Measurements from ENCODE around the gene SNAPC5. TPM values are rescaled to one million over a fixed set of nuclear protein-coding genes. Genes with fewer than 3 reads are reported as not detected.

The SNAPC5 gene
- total and polyA plus RNA-seq, 2 of the 13 experiments (the other 11 are each of a cell fraction or from before 2014, with no cell fraction given) = 14.8 to 36.2 TPM

DNA sequence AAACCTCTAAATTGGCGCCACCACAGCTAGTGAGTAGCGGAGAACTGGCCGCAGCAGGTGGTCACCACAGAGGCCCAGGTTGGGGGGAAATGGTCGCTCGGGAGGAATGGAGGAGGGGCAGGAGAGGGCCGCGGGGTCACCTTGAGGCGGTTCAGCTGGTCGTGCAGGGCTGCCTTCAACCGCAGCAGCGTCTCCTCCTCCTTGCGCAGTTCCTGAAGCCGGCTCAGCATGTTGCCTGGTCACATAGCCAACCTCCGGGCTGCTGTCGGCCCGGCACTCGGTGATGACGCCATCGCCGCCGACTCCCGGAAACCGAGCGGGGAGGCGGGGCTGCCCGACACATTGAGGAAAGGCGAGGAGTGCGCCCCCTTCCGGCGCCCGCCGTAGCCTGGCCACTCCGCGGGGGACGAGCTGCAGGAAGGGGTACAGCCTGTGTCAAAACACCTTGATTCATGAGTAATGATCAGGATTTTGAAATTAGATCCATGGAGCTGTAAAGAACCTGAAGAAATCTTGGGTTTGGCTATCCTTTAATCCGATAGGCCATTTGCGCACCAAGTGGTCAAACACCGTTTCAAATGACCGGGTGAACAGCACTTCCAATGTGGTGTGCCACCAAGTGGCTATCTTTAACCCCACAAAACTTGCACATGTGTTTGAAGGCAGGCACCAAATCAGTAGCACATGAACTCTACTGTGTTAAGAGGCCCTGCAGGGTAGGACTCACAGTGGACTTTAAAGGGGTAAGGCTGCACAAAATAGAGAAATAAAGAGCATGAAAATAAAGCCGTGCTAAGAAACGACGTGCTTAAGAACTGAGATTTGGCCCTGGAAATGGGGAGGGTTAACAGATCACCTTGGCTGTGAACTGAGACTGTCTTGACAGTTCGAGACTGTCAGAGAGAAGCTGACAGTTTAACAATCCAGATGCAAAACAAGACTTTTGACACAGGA, at the start of gene SNAPC5 (continued):
- 0 out of 2 replicates have a peak, but pooled peaks have one; percentile 61 for TF ChIP-seq CENPT (CRISPR knock-in tag; IDR thresholded peaks at IDR 0.05; ENCODE audit: low read depth)
- TF ChIP-seq ZNF572 (CRISPR knock-in tag; IDR thresholded peaks at IDR 0.05) = no peak
- TF ChIP-seq ZNF333 (CRISPR knock-in tag; IDR thresholded peaks at IDR 0.05; ENCODE audit: borderline replicate concordance) = peak; percentile 27; the same call in 1 of the 2 replicates
- TF ChIP-seq NR2F2 (IDR thresholded peaks at IDR 0.05; ENCODE audit: borderline replicate concordance, low read depth) = peak; percentile 35; the same call in 1 of the 2 replicates
- peak; percentile 67; the same call in 1 of the 2 replicates for TF ChIP-seq PHF21A (CRISPR knock-in tag; IDR thresholded peaks at IDR 0.05)
- TF ChIP-seq PHF8 (CRISPR knock-in tag; IDR thresholded peaks at IDR 0.05) = peak; percentile 80
- no peak for TF ChIP-seq TBP (CRISPR knock-in tag; IDR thresholded peaks at IDR 0.05)
- peak; percentile 45; the same call in 1 of the 2 replicates for TF ChIP-seq FOXK2 (IDR thresholded peaks at IDR 0.05)
- TF ChIP-seq YEATS4 (CRISPR knock-in tag; IDR thresholded peaks at IDR 0.05; ENCODE audit: borderline replicate concordance) = peak; percentile 69; the same call in 1 of the 2 replicates
- TF ChIP-seq, protein P1, sequence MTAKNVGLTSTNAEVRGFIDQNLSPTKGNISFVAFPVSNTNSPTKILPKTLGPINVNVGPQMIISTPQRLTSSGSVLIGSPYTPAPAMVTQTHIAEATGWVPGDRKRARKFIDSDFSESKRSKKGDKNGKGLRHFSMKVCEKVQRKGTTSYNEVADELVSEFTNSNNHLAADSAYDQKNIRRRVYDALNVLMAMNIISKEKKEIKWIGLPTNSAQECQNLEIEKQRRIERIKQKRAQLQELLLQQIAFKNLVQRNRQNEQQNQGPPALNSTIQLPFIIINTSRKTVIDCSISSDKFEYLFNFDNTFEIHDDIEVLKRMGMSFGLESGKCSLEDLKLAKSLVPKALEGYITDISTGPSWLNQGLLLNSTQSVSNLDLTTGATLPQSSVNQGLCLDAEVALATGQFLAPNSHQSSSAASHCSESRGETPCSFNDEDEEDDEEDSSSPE (CRISPR knock-in tag; IDR thresholded peaks at IDR 0.05) = 0 out of 2 replicates have a peak, but pooled peaks have one; percentile 20
- TF ChIP-seq, protein P2, sequence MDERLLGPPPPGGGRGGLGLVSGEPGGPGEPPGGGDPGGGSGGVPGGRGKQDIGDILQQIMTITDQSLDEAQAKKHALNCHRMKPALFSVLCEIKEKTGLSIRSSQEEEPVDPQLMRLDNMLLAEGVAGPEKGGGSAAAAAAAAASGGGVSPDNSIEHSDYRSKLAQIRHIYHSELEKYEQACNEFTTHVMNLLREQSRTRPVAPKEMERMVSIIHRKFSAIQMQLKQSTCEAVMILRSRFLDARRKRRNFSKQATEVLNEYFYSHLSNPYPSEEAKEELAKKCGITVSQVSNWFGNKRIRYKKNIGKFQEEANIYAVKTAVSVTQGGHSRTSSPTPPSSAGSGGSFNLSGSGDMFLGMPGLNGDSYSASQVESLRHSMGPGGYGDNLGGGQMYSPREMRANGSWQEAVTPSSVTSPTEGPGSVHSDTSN (CRISPR knock-in tag; IDR thresholded peaks at IDR 0.05) = no peak
- no peak; the same call in 1 of the 2 replicates for TF ChIP-seq ZNF839 (CRISPR knock-in tag; IDR thresholded peaks at IDR 0.05; ENCODE audit: borderline replicate concordance)
- peak; percentile 38; the same call in 1 of the 2 replicates for TF ChIP-seq GFI1 (CRISPR knock-in tag; IDR thresholded peaks at IDR 0.05; ENCODE audit: borderline replicate concordance)
- TF ChIP-seq KLF6 (CRISPR knock-in tag; IDR thresholded peaks at IDR 0.05) = peak; percentile 86
- TF ChIP-seq, protein P3, sequence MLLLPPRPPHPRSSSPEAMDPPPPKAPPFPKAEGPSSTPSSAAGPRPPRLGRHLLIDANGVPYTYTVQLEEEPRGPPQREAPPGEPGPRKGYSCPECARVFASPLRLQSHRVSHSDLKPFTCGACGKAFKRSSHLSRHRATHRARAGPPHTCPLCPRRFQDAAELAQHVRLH (CRISPR knock-in tag; IDR thresholded peaks at IDR 0.05; ENCODE audit: borderline replicate concordance, low read depth) = peak; percentile 60; the same call in 1 of the 2 replicates
- TF ChIP-seq GABPB1 (CRISPR knock-in tag; IDR thresholded peaks at IDR 0.05) = peak; percentile 96
- TF ChIP-seq CEBPB (IDR thresholded peaks at IDR 0.05; ENCODE audit: borderline replicate concordance, low read depth, low read length) = peak; percentile 66; the same call in 1 of the 2 replicates
- TF ChIP-seq, protein P4, sequence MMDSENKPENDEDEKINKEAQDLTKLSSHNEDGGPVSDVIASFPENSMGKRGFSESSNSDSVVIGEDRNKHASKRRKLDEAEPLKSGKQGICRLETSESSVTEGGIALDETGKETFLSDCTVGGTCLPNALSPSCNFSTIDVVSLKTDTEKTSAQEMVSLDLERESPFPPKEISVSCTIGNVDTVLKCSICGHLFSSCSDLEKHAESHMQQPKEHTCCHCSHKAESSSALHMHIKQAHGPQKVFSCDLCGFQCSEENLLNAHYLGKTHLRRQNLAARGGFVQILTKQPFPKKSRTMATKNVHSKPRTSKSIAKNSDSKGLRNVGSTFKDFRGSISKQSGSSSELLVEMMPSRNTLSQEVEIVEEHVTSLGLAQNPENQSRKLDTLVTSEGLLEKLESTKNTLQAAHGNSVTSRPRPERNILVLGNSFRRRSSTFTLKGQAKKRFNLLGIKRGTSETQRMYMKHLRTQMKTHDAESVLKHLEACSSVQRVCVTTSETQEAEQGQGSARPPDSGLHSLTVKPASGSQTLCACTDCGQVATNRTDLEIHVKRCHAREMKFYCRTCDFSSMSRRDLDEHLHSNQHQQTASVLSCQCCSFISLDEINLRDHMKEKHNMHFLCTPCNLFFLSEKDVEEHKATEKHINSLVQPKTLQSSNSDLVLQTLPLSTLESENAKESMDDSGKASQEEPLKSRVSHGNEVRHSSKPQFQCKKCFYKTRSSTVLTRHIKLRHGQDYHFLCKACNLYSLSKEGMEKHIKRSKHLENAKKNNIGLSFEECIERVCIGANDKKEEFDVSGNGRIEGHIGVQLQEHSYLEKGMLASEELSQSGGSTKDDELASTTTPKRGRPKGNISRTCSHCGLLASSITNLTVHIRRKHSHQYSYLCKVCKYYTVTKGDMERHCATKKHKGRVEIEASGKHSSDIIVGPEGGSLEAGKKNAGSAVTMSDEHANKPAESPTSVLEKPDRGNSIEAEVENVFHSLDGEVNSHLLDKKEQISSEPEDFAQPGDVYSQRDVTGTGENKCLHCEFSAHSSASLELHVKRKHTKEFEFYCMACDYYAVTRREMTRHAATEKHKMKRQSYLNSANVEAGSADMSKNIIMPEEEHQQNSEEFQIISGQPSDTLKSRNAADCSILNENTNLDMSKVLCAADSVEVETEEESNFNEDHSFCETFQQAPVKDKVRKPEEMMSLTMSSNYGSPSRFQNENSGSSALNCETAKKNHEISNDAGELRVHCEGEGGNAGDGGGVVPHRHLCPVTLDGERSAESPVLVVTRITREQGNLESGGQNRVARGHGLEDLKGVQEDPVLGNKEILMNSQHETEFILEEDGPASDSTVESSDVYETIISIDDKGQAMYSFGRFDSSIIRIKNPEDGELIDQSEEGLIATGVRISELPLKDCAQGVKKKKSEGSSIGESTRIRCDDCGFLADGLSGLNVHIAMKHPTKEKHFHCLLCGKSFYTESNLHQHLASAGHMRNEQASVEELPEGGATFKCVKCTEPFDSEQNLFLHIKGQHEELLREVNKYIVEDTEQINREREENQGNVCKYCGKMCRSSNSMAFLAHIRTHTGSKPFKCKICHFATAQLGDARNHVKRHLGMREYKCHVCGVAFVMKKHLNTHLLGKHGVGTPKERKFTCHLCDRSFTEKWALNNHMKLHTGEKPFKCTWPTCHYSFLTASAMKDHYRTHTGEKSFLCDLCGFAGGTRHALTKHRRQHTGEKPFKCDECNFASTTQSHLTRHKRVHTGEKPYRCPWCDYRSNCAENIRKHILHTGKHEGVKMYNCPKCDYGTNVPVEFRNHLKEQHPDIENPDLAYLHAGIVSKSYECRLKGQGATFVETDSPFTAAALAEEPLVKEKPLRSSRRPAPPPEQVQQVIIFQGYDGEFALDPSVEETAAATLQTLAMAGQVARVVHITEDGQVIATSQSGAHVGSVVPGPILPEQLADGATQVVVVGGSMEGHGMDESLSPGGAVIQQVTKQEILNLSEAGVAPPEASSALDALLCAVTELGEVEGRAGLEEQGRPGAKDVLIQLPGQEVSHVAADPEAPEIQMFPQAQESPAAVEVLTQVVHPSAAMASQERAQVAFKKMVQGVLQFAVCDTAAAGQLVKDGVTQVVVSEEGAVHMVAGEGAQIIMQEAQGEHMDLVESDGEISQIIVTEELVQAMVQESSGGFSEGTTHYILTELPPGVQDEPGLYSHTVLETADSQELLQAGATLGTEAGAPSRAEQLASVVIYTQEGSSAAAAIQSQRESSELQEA (CRISPR knock-in tag; IDR thresholded peaks at IDR 0.05; ENCODE audit: not compliant biosample characterization) = peak; percentile 29

Measured in HepG2 (cell line).